KMS-11 (cell line): Measurements from ENCODE around the gene HTR2C.

ENCODE experiments used
- H2AFZ ChIP-seq: fragments of 200-600 bp; sonication (generic); 2 replicates; pipeline ENCODE4 v1.6.1; 2016; ENCODE audit warnings: antibody characterized with exemption, mixed run types, low read depth
- H3K27ac ChIP-seq: fragments of 200-600 bp; sonication (generic); 2 replicates; pipeline ENCODE4 v1.6.1; 2016; ENCODE audit warnings: mild to moderate bottlenecking, mixed run types
- H3K27me3 ChIP-seq: fragments of 200-600 bp; sonication (generic); 2 replicates; pipeline ENCODE4 v1.6.1; 2017; ENCODE audit warnings: mild to moderate bottlenecking, low read depth, mixed run types, moderate library complexity; ENCODE audit not compliant: insufficient read depth
- H3K36me3 ChIP-seq: fragments of 200-600 bp; sonication (generic); 2 replicates; pipeline ENCODE4 v1.6.1; 2017; ENCODE audit warnings: mild to moderate bottlenecking, mixed run types; ENCODE audit not compliant: insufficient read depth
- H3K4me1 ChIP-seq: fragments of 200-600 bp; sonication (generic); 2 replicates; pipeline ENCODE4 v1.6.1; 2016; ENCODE audit warnings: mild to moderate bottlenecking, low read depth, mixed run types; ENCODE audit not compliant: poor library complexity, severe bottlenecking
- H3K4me2 ChIP-seq: fragments of 200-600 bp; sonication (generic); 2 replicates; pipeline ENCODE4 v1.7.0; 2016; ENCODE audit warnings: mild to moderate bottlenecking, mixed run types
- H3K4me3 ChIP-seq: fragments of 200-600 bp; sonication (generic); IDR thresholded peaks from 2 replicates; pipeline ENCODE4 v1.6.1; 2017; ENCODE audit warnings: low read depth, low read length, mixed read lengths; ENCODE audit not compliant: insufficient read depth
- H3K79me2 ChIP-seq: fragments of 200-600 bp; sonication (generic); 2 replicates; pipeline ENCODE4 v1.6.1; 2016; ENCODE audit warnings: low read depth, mixed run types; ENCODE audit not compliant: insufficient read depth
- H3K9ac ChIP-seq: fragments of 200-600 bp; sonication (generic); 2 replicates; pipeline ENCODE4 v1.6.1; 2016; ENCODE audit warnings: mild to moderate bottlenecking, mixed run types
- H4K20me1 ChIP-seq: fragments of 200-600 bp; sonication (generic); 2 replicates; pipeline ENCODE4 v1.6.1; 2016; ENCODE audit warnings: mild to moderate bottlenecking, mixed run types; ENCODE audit not compliant: insufficient read depth
- TF ChIP-seq, protein P1 (sequence below): fragments of 200-600 bp; sonication (generic); conservative IDR thresholded peaks from 2 replicates; pipeline ENCODE4 v1.6.1; 2017; ENCODE audit warnings: low read depth, mild to moderate bottlenecking, antibody characterized with exemption, low read length, moderate library complexity, mixed read lengths

HTR2C gene

DNA sequence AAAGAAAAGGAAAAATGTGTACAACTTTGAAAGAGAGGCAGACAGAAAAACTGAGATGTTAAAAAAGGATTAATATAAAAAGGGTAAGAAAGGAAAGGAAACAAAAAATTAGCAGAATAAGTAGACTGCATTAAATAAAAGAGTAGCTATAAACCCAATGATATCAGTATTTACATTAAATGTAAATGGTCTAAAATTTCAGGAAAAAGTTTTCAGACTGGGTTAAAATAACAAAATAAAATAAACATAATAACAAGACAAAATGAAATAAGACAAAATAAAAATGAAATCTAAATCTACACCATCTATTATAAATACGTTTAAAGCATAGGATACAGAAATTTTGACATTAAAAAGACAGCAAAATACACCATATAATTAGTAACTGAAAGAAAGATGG lies 199.0 kb downstream of the HTR2C start:
- Histone ChIP-seq H3K27me3 (no peaks in the 10 kb centered on the region), H3K79me2 (no peaks in the 10 kb centered on the region), H3K36me3 (no peaks in the 10 kb centered on the region), H3K27ac (no peak overlapping the region), H2AFZ (no peak overlapping the region), H4K20me1 (no peaks in the 10 kb centered on the region), H3K4me2 (no peak overlapping the region), H3K9ac (no peak overlapping the region), H3K4me3 (no peak overlapping the region), H3K4me1 (no peaks in the 10 kb centered on the region)
- TF ChIP-seq, protein P1, sequence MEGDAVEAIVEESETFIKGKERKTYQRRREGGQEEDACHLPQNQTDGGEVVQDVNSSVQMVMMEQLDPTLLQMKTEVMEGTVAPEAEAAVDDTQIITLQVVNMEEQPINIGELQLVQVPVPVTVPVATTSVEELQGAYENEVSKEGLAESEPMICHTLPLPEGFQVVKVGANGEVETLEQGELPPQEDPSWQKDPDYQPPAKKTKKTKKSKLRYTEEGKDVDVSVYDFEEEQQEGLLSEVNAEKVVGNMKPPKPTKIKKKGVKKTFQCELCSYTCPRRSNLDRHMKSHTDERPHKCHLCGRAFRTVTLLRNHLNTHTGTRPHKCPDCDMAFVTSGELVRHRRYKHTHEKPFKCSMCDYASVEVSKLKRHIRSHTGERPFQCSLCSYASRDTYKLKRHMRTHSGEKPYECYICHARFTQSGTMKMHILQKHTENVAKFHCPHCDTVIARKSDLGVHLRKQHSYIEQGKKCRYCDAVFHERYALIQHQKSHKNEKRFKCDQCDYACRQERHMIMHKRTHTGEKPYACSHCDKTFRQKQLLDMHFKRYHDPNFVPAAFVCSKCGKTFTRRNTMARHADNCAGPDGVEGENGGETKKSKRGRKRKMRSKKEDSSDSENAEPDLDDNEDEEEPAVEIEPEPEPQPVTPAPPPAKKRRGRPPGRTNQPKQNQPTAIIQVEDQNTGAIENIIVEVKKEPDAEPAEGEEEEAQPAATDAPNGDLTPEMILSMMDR: no peak

DNA sequence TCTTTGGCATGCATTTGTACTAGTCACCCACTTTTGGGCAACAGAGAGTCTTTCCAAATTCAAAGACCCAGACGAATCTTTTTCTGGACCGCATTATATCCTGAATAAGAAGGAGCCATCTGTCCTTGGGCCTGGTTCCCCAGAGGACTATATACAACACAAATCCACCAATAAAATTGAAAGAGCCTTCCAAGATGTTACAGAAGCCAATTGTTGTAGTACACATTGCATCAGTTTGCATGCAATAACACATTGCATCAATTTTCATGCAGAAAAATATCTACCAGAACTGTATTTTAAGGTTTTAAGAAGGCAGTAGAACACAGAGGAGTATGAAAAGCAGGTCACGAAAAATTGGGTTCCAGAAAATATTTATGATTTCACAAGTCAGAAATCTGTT lies 203.2 kb downstream of the HTR2C start:
- Histone ChIP-seq H3K27ac (no peak overlapping the region), H3K36me3 (no peaks in the 10 kb centered on the region), H3K4me2 (no peak overlapping the region), H3K4me1 (no peaks in the 10 kb centered on the region), H3K79me2 (no peaks in the 10 kb centered on the region), H4K20me1 (no peaks in the 10 kb centered on the region), H2AFZ (no peak overlapping the region), H3K4me3 (no peak overlapping the region), H3K9ac (no peak overlapping the region), H3K27me3 (no peaks in the 10 kb centered on the region)
- TF ChIP-seq, protein P1: no peak

DNA sequence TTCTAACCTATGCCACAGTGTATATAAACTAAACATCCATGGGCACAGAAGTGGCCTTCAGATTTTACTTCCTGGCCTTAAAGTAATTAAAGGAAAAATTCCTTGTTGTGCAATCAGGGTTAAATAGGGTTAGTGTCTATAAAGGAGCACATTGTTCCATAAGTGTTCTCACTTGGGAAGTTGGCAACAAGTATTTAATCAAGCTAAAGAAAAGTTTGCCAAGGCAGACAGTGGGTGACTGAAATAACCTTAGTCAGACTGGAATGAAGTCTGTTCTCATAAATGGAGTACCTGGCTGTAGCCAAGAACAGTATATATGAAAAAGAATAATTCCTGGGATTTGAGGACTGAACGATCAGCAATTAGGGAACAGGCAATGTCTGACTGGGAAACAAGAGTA lies 213.6 kb downstream of the HTR2C start:
- Histone ChIP-seq H3K4me2 (no peak overlapping the region), H4K20me1 (no peaks in the 10 kb centered on the region), H3K9ac (no peak overlapping the region), H3K4me1 (no peaks in the 10 kb centered on the region), H3K4me3 (no peak overlapping the region), H3K27ac (no peak overlapping the region), H2AFZ (no peak overlapping the region), H3K27me3 (no peaks in the 10 kb centered on the region), H3K36me3 (no peaks in the 10 kb centered on the region), H3K79me2 (no peaks in the 10 kb centered on the region)
- TF ChIP-seq, protein P1: no peak

DNA sequence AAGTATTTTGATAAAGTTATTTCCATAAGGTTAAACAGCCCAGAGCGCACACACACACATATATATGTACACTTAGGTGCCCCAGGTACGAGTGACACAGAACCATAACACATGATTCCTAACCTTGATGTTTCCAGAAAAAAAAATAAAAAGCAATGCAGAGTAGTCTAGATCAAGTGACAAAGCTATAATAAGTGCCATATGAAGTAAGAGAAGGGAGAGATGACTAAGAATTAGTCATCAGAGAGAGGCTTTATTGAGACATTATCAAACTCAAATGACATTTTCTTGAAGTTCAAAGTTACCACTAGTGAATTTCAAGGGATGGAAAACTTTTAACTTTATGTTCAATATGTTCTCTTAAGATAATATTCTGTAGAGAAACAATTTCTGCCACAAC lies 215.0 kb downstream of the HTR2C start:
- Histone ChIP-seq H4K20me1 (no peaks in the 10 kb centered on the region), H3K9ac (no peak overlapping the region), H3K36me3 (no peaks in the 10 kb centered on the region), H3K4me2 (no peak overlapping the region), H3K4me1 (no peaks in the 10 kb centered on the region), H3K79me2 (no peaks in the 10 kb centered on the region), H2AFZ (no peak overlapping the region), H3K27me3 (no peaks in the 10 kb centered on the region), H3K4me3 (no peak overlapping the region), H3K27ac (no peak overlapping the region)
- TF ChIP-seq, protein P1: no peak

DNA sequence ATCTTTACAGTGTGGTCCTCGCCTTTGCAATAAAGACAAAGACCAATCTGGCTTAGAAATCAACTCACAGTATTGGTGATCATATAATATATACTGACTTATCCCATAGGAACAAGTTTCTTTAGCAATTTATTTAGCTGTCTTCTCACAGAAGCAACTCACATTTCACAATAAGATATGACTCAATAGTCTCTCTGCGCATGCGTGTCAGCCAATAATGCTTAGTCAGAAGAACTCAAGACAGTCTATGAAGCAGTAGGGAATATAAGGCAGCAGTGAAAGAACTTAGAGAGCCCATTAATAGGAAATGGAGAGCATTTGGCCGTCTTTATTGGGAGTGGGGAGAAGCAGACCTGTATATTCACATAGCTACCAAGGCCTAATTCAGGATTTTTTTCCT lies 216.8 kb downstream of the HTR2C start:
- TF ChIP-seq, protein P1: no peak

More for the DNA sequence above, 216.8 kb downstream of the HTR2C start:
- no peaks in the 10 kb centered on the region for H3K27me3 ChIP-seq
- no peak overlapping the region for H2AFZ ChIP-seq
- H3K36me3 ChIP-seq: no peaks in the 10 kb centered on the region
- no peak overlapping the region for H3K4me2 ChIP-seq
- no peak overlapping the region for H3K9ac ChIP-seq
- no peaks in the 10 kb centered on the region for H4K20me1 ChIP-seq
- no peaks in the 10 kb centered on the region for H3K79me2 ChIP-seq
- no peak overlapping the region for H3K4me3 ChIP-seq
- H3K27ac ChIP-seq: no peak overlapping the region
- no peaks in the 10 kb centered on the region for H3K4me1 ChIP-seq
